Esophagus squamous epithelium (tissue), 5 donors: ENCODE results near the gene OVOL1. TPM values are rescaled to one million over a fixed set of nuclear protein-coding genes. Genes with fewer than 3 reads are reported as not detected.

Experiments
- DNase-seq: peaks from one replicate; lab custom pipeline; 2025; lab: John Stamatoyannopoulos, UW
- H3K27ac ChIP-seq, 4 donors: fragments of 200-600 bp; sonication (generic); one replicate each; pipeline ENCODE4 v1.5.1; 2016 to 2019; ENCODE audit warnings: mild to moderate bottlenecking in 1 of 4
- H3K27me3 ChIP-seq, 4 donors: fragments of 200-600 bp; sonication (generic); 1 replicate in 3 of 4; 2 replicates in 1 of 4; pipeline versions ENCODE4 v1.5.1 to v1.6.0; 2017 to 2021; ENCODE audit warnings: antibody characterized with exemption in 1 of 4
- H3K36me3 ChIP-seq, 3 donors: fragments of 200-600 bp; sonication (generic); one replicate each; pipeline ENCODE4 v1.5.1; 2016 to 2019
- H3K4me1 ChIP-seq, 3 donors: fragments of 200-600 bp; sonication (generic); one replicate each; pipeline ENCODE4 v1.5.1; 2017 to 2019
- H3K4me3 ChIP-seq, 4 donors: fragments of 200-600 bp; sonication (generic); 1 replicate in 3 of 4; 2 replicates in 1 of 4; pipeline ENCODE4 v1.5.1; 2016 to 2019; ENCODE audit warnings: mild to moderate bottlenecking in 2 of 4, moderate library complexity in 1 of 4
- H3K9me3 ChIP-seq, 3 donors: fragments of 200-600 bp; sonication (generic); one replicate each; pipeline ENCODE4 v1.5.1; 2016 to 2019
- CTCF ChIP-seq, 6 experiments: fragments of 450-650 bp in 4 of 6; fragments of 200-600 bp in 2 of 6; sonication (generic) in 2 of 6; IDR thresholded peaks; one replicate each; pipeline ENCODE4 v1.5.1; 2016 to 2019; ENCODE audit warnings: antibody characterized with exemption in 6 of 6, mild to moderate bottlenecking in 4 of 6, moderate library complexity in 4 of 6
- POLR2A ChIP-seq, 4 donors: fragments of 450-650 bp; IDR thresholded peaks; one replicate each; pipeline ENCODE4 v1.6.1; 2017; ENCODE audit warnings: antibody characterized with exemption in 4 of 4, mild to moderate bottlenecking in 4 of 4, moderate library complexity in 3 of 4
- WGBS, 2 donors: methylation state at CpG; one replicate each; pipeline ENCODE4 v1.1.5; 2018; 5-methylcytosine and 5-hydroxymethylcytosine counted together
- intact Hi-C: fragments of 100-400 bp; cut with DNase I; formaldehyde crosslinking; loops from one replicate; pipeline ENCODE4 v1.15.0; 2022
- total RNA-seq, 4 donors: library from RNA; depleted of rRNA; stranded (reverse); fragments of >200 nt; gene quantifications; one replicate each; pipeline ENCODE4 v1.1.0, GENCODE V29; 2016
- donor health status: DM: yes; HTN: yes; CAD: no.

Gene OVOL1
- total RNA-seq, 4 donors from 2014 or later = 26.5 to 90.9 (median 55.3) TPM

GRCh38 chr11:65817835-65818680 is 31.2 kb downstream of the OVOL1 start:
- no peaks in the 10 kb centered on the region for H3K27me3 ChIP-seq
- peaks cover 8 to 49% (median 12%) of the 10 kb centered on the region in 3 donors for H3K4me1 ChIP-seq
- intact Hi-C loops = loop anchor here (5.0 kb wide), 2 partner anchors 36 to 106 kb away; partner anchors contain the start of genes AP5B1 and KAT5
- peak overlapping the region; percentile 52 to 82 (median 60) for H3K4me3 ChIP-seq
- TF ChIP-seq CTCF (IDR thresholded peaks at IDR 0.05) (peak; percentile 95 to 100 (median 98)), POLR2A (IDR thresholded peaks at IDR 0.05) (peak in 1 of 4 donors; percentile 30)
- no peaks in the 10 kb centered on the region for H3K36me3 ChIP-seq
- WGBS, 2 donors = 12 to 15% methylated on average over 26 to 37 of the region's 74 CpGs
- no peaks in the 10 kb centered on the region for H3K9me3 ChIP-seq
- peak; percentile 53 for DNase-seq
- H3K27ac ChIP-seq = peak overlapping the region; percentile 84 to 94 (median 88)

GRCh38 chr11:65821107-65821506 is 34.2 kb downstream of the OVOL1 start:
- peaks cover 8 to 24% (median 9%) of the 10 kb centered on the region in 3 donors for H3K4me1 ChIP-seq
- intact Hi-C loops = no loop called here
- H3K4me3 ChIP-seq = no peak overlapping the region
- H3K27ac ChIP-seq = no peak overlapping the region
- H3K36me3 ChIP-seq = no peaks in the 10 kb centered on the region
- no peaks in the 10 kb centered on the region for H3K9me3 ChIP-seq
- no peak for DNase-seq
- TF ChIP-seq POLR2A (IDR thresholded peaks at IDR 0.05) = no peak
- TF ChIP-seq CTCF (IDR thresholded peaks at IDR 0.05) = no peak
- WGBS, 2 donors = 61% methylated on average over 8 of the region's 8 CpGs
- H3K27me3 ChIP-seq = no peaks in the 10 kb centered on the region

GRCh38 chr11:65822776-65823528 is 36.1 kb downstream of the OVOL1 start:
- Histone ChIP-seq H3K9me3 (no peaks in the 10 kb centered on the region), H3K4me3 (no peak overlapping the region), H3K27ac (no peak overlapping the region), H3K4me1 (peaks cover 0 to 6% (median 0%) of the 10 kb centered on the region in 3 donors), H3K27me3 (no peaks in the 10 kb centered on the region), H3K36me3 (no peaks in the 10 kb centered on the region)
- DNase-seq = no peak
- TF ChIP-seq POLR2A (IDR thresholded peaks at IDR 0.05) = no peak
- TF ChIP-seq CTCF (IDR thresholded peaks at IDR 0.05) = no peak
- intact Hi-C loops = no loop called here
- 80 to 82% methylated on average over 13 to 15 of the region's 15 CpGs for WGBS, 2 donors

- Histone ChIP-seq H3K4me1 (no peaks in the 10 kb centered on the region), H3K4me3 (no peak overlapping the region), H3K9me3 (no peaks in the 10 kb centered on the region), H3K27ac (no peak overlapping the region), H3K36me3 (no peaks in the 10 kb centered on the region), H3K27me3 (peaks cover 0 to 7% (median 0%) of the 10 kb centered on the region in 4 donors)
- TF ChIP-seq POLR2A (IDR thresholded peaks at IDR 0.05) = no peak
- TF ChIP-seq CTCF (IDR thresholded peaks at IDR 0.05) = no peak
- intact Hi-C loops = no loop called here
- no peak for DNase-seq
- WGBS, 2 donors = 78 to 79% methylated on average over 5 to 8 of the region's 8 CpGs
Observed at GRCh38 chr11:65826984-65827735, 40.3 kb downstream of the OVOL1 start.
